Measurements from ENCODE around the gene USB1. TPM values are rescaled to one million over a fixed set of nuclear protein-coding genes. Genes with fewer than 3 reads are reported as not detected.

The USB1 gene
- total RNA-seq, 1 experiment from 2014 or later = 21.1 TPM

DNA sequence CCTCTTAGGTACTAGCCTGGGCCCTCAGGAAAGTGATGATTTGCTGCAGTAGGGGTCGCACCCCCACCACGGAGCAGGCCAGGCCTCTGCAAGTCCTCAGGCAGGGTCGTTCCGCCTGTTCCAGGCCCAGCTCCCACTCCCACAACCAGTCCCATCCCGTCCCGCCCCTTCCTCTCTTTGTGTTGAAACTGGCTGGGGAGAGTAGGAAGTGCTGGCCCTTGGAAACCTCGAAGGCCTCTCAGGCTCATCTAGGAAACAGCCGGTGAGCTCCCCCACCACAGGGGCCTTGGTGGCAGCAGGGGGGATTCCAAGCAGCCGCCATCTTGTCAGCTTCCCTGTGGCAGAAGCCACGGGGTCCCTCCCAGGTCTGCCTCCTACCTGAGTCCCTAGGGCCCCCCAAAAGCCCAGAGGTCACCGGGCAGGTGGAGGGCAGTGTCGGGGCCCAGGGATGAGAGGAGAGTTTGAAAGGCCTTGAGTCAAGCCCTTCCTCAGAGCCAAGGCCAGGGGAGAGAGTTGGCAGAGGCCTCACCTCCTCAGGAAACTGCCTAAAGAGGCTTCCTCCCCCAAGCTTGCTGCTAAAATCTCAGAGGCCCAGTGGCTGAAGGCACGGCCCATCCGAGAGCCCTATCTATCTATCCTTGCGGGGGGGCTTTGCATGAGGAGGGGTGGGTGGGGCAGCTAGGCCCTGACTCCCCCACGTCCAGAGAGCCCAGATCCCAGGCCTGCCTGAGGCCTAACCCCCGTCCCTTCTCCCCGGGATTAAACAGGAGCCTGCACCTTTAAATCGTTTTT is 46.5 kb downstream of the USB1 start:
- H3K4me1 ChIP-seq = peaks cover 3% of the 10 kb centered on the region; the same call in 1 of the 2 replicates
- H3K27ac ChIP-seq = no peak overlapping the region
- H3K27me3 ChIP-seq = peaks cover 18% of the 10 kb centered on the region
- H3K9me3 ChIP-seq (replicated peaks) = no peaks in the 10 kb centered on the region
- no peak for DNase-seq
- H3K36me3 ChIP-seq = no peaks in the 10 kb centered on the region
- H3K4me3 ChIP-seq = no peak overlapping the region

GRCh38 chr16:58048494-58049231 is 47.5 kb downstream of the USB1 start:
- H3K27ac ChIP-seq = no peak overlapping the region
- peaks cover 18% of the 10 kb centered on the region for H3K27me3 ChIP-seq
- peaks cover 3% of the 10 kb centered on the region; the same call in 1 of the 2 replicates for H3K4me1 ChIP-seq
- DNase-seq = no peak
- H3K4me3 ChIP-seq = no peak overlapping the region
- no peaks in the 10 kb centered on the region for H3K9me3 ChIP-seq (replicated peaks)
- no peaks in the 10 kb centered on the region for H3K36me3 ChIP-seq

DNA sequence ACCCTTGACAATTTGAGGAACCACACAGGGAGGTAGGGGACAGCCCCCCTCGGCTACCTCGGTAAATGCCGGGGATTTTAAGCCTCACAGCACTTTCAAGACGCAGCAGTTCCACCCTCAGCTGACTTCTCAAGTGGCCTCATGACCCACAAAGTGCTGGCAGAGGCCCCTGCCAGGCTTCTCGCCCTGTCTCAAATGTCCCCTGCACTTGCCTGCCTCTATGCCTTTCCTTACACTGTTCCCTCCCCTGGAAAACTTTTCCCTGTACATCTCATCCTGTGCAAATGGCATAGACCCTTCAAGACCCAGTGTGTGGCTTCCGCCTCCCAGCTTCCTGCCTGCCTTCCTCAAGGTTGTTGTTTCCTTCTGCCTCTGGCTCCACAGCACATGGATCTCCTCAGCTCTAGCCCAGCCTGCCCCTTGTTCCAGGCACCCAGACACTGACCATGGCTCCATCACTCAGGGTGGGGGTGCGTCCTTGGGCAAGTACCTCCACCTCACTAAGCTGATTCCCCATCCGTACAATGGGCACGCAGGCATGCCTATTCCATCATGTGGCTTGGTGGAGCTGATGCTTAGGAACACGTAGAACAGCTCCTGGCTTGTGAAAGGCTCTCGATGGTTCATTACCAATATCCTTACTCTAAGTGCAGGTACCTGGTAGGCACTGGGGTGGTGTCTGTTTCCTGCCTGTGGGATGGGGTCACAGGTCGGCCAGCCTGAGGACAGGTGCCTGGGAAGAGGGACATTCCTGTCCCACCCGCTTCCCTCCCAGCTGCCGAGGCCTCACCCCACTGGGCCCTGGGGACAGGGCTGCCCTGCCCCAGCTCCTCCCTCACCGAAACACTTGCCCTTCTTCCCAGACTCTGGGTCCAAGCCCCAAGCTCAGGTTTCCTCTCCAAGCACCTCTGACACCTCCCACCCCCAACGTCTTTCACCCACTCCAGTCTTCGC is 48.3 kb downstream of the USB1 start:
- peaks cover 18% of the 10 kb centered on the region for H3K27me3 ChIP-seq
- peaks cover 3% of the 10 kb centered on the region; the same call in 1 of the 2 replicates for H3K4me1 ChIP-seq
- H3K36me3 ChIP-seq = no peaks in the 10 kb centered on the region
- H3K9me3 ChIP-seq (replicated peaks) = no peaks in the 10 kb centered on the region
- DNase-seq = no peak
- H3K27ac ChIP-seq = no peak overlapping the region
- H3K4me3 ChIP-seq = no peak overlapping the region

GRCh38 chr16:58051296-58051695 is 50.1 kb downstream of the USB1 start:
- Histone ChIP-seq H3K4me1 (peaks cover 3% of the 10 kb centered on the region; the same call in 1 of the 2 replicates), H3K27me3 (peaks cover 18% of the 10 kb centered on the region), H3K9me3 (replicated peaks) (no peaks in the 10 kb centered on the region), H3K4me3 (no peak overlapping the region), H3K36me3 (no peaks in the 10 kb centered on the region), H3K27ac (no peak overlapping the region)
- DNase-seq = no peak

DNA sequence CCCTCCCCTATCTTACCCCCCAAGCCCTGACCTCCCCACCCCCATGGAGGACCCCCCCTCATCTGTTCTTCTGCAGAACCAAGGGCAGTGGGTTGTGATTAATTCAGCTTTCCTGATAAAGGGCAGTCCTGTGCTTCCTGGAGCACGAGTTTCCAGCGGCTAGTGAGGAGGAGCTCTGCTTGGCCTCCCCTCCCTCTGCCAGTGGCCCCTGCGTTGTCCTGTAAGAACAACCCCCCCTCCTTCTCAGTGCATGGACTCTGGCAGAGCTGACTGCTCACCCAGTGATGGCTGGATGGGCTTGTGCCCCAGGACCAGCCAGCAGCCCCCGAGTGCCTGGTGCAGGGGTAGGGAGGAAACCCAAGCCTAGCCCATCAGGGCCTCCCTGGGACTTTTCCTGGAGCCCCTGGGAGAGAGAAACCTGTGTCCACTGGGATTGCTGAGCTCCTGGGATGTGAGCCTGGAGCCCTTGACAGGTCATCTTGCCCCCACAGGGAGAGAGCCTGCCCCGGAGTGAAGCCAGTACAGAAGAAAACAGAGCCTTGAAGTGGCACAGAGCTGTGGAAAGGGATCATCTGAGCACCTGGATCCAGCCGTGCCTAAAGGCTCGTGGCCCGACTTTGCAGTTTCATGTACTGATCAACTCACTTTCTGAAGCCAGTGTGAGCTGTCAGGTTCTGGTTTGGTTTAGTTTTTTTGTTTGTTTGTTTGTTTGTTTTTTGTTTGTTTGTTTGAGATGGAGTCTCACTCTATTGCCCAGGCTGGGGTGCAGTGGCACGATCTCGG is 50.8 kb downstream of the USB1 start:
- Histone ChIP-seq H3K9me3 (replicated peaks) (no peaks in the 10 kb centered on the region), H3K36me3 (no peaks in the 10 kb centered on the region), H3K4me3 (no peak overlapping the region), H3K4me1 (peaks cover 3% of the 10 kb centered on the region; the same call in 1 of the 2 replicates), H3K27ac (no peak overlapping the region), H3K27me3 (peaks cover 18% of the 10 kb centered on the region)
- no peak for DNase-seq

DNA sequence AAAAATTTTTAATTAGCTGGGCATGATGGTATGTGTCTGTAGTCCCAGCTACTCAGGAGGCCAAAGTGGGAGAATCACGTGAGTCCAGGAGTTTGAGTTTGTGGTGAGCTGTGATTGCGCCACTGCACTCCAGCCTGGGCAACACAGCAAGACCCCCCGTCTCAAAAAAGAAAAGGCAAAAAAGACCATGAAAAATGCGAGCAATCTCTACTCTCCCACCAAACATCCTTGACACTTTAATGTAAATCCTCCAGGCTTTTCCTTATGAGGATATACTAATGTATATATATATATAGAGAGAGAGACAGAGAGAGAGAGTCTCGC is 52.4 kb downstream of the USB1 start:
- H3K9me3 ChIP-seq (replicated peaks) = no peaks in the 10 kb centered on the region
- H3K27ac ChIP-seq = no peak overlapping the region
- peaks cover 7% of the 10 kb centered on the region for H3K27me3 ChIP-seq
- no peaks in the 10 kb centered on the region for H3K36me3 ChIP-seq
- DNase-seq = no peak
- peaks cover 3% of the 10 kb centered on the region; the same call in 1 of the 2 replicates for H3K4me1 ChIP-seq
- H3K4me3 ChIP-seq = no peak overlapping the region

- Histone ChIP-seq H3K4me3 (no peak overlapping the region), H3K27me3 (peaks cover 8% of the 10 kb centered on the region), H3K27ac (no peak overlapping the region), H3K4me1 (peaks cover 3% of the 10 kb centered on the region; the same call in 1 of the 2 replicates), H3K9me3 (replicated peaks) (no peaks in the 10 kb centered on the region), H3K36me3 (no peaks in the 10 kb centered on the region)
- DNase-seq = no peak
These were observed 53.1 kb downstream of the USB1 start for GRCh38 chr16:58054289-58054688.

GRCh38 chr16:58056580-58056979 is 55.4 kb downstream of the USB1 start:
- Histone ChIP-seq H3K27ac (no peak overlapping the region), H3K4me1 (no peaks in the 10 kb centered on the region), H3K9me3 (replicated peaks) (no peaks in the 10 kb centered on the region), H3K4me3 (no peak overlapping the region), H3K27me3 (peaks cover 6% of the 10 kb centered on the region), H3K36me3 (no peaks in the 10 kb centered on the region)
- no peak for DNase-seq

- H3K4me3 ChIP-seq = no peak overlapping the region
- no peak for DNase-seq
- H3K27me3 ChIP-seq = peaks cover 6% of the 10 kb centered on the region
- no peaks in the 10 kb centered on the region for H3K4me1 ChIP-seq
- H3K36me3 ChIP-seq = no peaks in the 10 kb centered on the region
- H3K27ac ChIP-seq = no peak overlapping the region
- no peaks in the 10 kb centered on the region for H3K9me3 ChIP-seq (replicated peaks)
These were observed 55.9 kb downstream of the USB1 start for GRCh38 chr16:58057121-58057520.

DNA sequence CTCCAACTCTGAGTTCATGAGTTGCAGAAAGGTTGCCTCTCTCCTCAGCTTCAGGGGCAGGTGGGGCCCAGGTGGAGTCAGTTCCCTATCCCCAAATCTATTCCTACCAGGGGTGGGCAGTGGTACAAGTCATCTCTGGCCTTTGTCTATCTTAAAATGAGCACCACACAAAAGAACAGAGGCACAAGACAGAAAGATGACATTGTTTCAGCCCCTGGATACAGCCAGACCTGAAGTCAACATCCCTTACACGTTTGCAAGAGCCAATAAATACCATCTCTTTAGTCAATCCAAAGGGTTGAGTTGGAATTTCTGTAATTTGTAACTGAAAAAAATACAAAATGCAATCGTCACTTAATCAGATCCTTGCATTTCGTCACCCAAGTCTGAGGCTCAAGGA is 56.6 kb downstream of the USB1 start:
- no peak for DNase-seq
- Histone ChIP-seq H3K27me3 (peaks cover 6% of the 10 kb centered on the region), H3K27ac (no peak overlapping the region), H3K4me3 (no peak overlapping the region), H3K9me3 (replicated peaks) (no peaks in the 10 kb centered on the region), H3K36me3 (no peaks in the 10 kb centered on the region), H3K4me1 (no peaks in the 10 kb centered on the region)

DNA sequence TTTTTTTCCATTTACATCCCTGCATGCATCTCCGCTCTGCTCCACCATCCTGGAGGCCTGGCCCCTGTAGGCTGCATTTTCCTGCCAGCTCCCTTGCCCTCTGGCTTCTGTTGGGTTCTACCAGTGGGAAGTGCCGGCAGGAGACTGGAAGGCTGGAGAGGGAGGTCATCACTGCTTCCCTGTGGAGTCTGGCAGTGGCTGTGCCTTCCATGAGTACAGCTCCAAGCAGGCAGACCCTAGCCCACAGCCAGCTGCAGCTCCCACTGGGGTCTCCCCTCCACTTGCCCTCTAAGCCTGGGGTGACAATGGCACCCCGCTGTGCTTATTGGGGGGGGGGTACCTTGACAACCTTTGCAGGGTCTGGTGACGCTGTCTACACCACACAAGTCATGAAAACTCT is 61.6 kb downstream of the USB1 start:
- no peaks in the 10 kb centered on the region for H3K4me1 ChIP-seq
- H3K27me3 ChIP-seq = peaks cover 6% of the 10 kb centered on the region; the same call in 1 of the 2 replicates
- H3K4me3 ChIP-seq = no peak overlapping the region
- H3K9me3 ChIP-seq (replicated peaks) = no peaks in the 10 kb centered on the region
- no peak for DNase-seq
- no peaks in the 10 kb centered on the region for H3K36me3 ChIP-seq
- H3K27ac ChIP-seq = no peak overlapping the region

GRCh38 chr16:58063377-58064076 is 62.3 kb downstream of the USB1 start:
- H3K27me3 ChIP-seq = peaks cover 6% of the 10 kb centered on the region; the same call in 1 of the 2 replicates
- no peak overlapping the region for H3K4me3 ChIP-seq
- H3K36me3 ChIP-seq = no peaks in the 10 kb centered on the region
- H3K27ac ChIP-seq = no peak overlapping the region
- H3K4me1 ChIP-seq = no peaks in the 10 kb centered on the region
- no peaks in the 10 kb centered on the region for H3K9me3 ChIP-seq (replicated peaks)
- DNase-seq = no peak

DNA sequence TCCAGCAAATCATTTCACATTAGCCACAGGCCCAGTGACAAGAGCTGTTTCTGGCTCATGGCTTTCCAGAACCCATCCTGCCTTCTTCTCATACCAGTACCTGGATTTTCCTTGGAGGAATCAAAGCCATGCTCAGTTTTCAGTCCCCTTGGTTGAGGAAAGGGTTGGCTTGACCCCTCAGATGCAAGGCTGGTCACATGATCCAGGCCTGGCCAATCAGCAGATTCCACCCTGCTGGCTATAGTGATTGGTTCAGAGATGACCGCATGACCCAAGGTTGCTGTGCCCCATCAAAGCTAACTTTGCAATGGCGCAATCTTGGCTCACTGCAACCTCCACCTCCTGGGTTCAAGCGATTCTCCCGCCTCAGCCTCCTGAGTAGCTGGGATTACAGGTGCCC is 69.4 kb downstream of the USB1 start:
- no peak overlapping the region for H3K27ac ChIP-seq
- no peaks in the 10 kb centered on the region for H3K4me1 ChIP-seq
- H3K27me3 ChIP-seq = no peaks in the 10 kb centered on the region
- no peak overlapping the region for H3K4me3 ChIP-seq
- no peaks in the 10 kb centered on the region for H3K9me3 ChIP-seq (replicated peaks)
- no peaks in the 10 kb centered on the region for H3K36me3 ChIP-seq
- no peak for DNase-seq

Measured in SJCRH30 (cell line).